ENCODE measurements around the gene SLC7A7. TPM values are rescaled to one million over a fixed set of nuclear protein-coding genes. Genes with fewer than 3 reads are reported as not detected.
A peak's percentile ranks its signal among the peaks of the same experiment; 100 is the strongest.

The SLC7A7 gene
- total and polyA plus RNA-seq, 2 of the 13 experiments (the other 11 are each of a cell fraction or from before 2014, with no cell fraction given): 0.13 to 0.63 TPM

DNA sequence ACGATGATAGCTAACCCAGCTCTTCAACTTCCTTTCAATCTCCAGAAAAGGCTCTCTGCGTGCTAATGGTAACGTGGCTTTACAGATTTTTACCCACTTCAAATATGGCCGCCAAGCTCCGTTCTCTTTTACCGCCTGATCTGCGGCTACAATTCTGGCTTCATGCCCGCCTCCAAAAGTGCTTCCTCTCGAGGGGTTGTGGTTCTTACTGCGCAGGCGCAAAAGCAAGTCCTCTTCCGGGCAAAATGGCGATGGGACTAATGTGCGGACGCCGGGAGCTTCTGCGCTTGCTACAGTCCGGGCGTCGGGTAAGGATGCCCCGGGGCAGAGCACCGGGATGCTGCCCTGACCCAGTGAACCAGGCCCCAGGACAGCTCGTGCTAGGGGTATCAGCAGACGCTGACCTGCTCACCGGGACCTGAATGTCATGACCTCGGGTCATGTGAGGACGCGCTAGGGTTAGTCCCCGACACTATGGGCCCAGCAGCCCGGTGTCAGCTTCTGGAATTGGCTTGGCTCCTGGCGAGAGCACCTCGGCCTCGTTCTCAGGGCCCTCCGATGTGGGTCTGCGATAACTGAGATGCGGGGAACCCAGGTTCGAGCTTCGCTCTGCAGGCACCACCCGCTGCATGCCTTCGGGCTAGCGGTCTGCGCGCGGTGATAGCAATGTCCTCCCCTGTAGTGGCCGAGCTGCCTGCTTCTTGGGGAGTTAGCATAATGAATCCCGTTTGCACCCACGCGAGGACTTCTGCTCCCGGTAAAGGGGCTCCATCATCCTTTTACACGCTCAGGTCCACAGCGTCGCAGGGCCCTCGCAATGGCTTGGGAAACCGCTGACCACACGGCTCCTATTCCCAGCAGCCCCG lies 48.5 kb downstream of the SLC7A7 start, which contains the start of gene OXA1L (continued):
- TF ChIP-seq, protein P1, sequence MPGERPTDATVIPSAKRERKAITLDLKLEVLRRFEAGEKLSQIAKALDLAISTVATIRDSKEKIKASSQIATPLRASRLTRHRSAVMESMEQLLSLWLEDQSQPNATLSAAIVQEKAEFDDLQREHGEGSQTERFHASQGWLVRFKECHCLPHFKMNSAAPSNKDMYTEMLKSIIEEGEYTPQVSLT (CRISPR knock-in tag; IDR thresholded peaks at IDR 0.05; ENCODE audit: borderline replicate concordance, low read depth): peak; percentile 40
- TF ChIP-seq GTF2F1 (IDR thresholded peaks at IDR 0.05; ENCODE audit: low read length): no peak
- TF ChIP-seq ARNT (IDR thresholded peaks at IDR 0.05): no peak
- TF ChIP-seq IRF2 (CRISPR knock-in tag; IDR thresholded peaks at IDR 0.05): peak; percentile 94; the same call in 1 of the 2 replicates
- TF ChIP-seq, protein P2, sequence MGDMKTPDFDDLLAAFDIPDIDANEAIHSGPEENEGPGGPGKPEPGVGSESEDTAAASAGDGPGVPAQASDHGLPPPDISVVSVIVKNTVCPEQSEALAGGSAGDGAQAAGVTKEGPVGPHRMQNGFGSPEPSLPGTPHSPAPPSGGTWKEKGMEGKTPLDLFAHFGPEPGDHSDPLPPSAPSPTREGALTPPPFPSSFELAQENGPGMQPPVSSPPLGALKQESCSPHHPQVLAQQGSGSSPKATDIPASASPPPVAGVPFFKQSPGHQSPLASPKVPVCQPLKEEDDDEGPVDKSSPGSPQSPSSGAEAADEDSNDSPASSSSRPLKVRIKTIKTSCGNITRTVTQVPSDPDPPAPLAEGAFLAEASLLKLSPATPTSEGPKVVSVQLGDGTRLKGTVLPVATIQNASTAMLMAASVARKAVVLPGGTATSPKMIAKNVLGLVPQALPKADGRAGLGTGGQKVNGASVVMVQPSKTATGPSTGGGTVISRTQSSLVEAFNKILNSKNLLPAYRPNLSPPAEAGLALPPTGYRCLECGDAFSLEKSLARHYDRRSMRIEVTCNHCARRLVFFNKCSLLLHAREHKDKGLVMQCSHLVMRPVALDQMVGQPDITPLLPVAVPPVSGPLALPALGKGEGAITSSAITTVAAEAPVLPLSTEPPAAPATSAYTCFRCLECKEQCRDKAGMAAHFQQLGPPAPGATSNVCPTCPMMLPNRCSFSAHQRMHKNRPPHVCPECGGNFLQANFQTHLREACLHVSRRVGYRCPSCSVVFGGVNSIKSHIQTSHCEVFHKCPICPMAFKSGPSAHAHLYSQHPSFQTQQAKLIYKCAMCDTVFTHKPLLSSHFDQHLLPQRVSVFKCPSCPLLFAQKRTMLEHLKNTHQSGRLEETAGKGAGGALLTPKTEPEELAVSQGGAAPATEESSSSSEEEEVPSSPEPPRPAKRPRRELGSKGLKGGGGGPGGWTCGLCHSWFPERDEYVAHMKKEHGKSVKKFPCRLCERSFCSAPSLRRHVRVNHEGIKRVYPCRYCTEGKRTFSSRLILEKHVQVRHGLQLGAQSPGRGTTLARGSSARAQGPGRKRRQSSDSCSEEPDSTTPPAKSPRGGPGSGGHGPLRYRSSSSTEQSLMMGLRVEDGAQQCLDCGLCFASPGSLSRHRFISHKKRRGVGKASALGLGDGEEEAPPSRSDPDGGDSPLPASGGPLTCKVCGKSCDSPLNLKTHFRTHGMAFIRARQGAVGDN (CRISPR knock-in tag; IDR thresholded peaks at IDR 0.05): peak; percentile 99
- peak; percentile 89; the same call in 1 of the 2 replicates for TF ChIP-seq ZNF546 (CRISPR knock-in tag; conservative IDR thresholded peaks at IDR 0.05)
- peak; percentile 98; the same call in 1 of the 2 replicates for TF ChIP-seq ZNF235 (CRISPR knock-in tag; IDR thresholded peaks at IDR 0.05; ENCODE audit: borderline replicate concordance)
- peak; percentile 83 for TF ChIP-seq ARNTL (CRISPR knock-in tag; IDR thresholded peaks at IDR 0.05)
- TF ChIP-seq ZBTB46 (CRISPR knock-in tag; IDR thresholded peaks at IDR 0.05; ENCODE audit: borderline replicate concordance): peak; percentile 90
- peak; percentile 57 for TF ChIP-seq USF2 (IDR thresholded peaks at IDR 0.05; ENCODE audit: low read depth, low read length)
- peak; percentile 84 for TF ChIP-seq USF2 (CRISPR knock-in tag; IDR thresholded peaks at IDR 0.05; ENCODE audit: borderline replicate concordance)
- TF ChIP-seq ZNF749 (CRISPR knock-in tag; IDR thresholded peaks at IDR 0.05; ENCODE audit: borderline replicate concordance): peak; percentile 97
- peak; percentile 93 for TF ChIP-seq ZNF264 (CRISPR knock-in tag; IDR thresholded peaks at IDR 0.05)
- TF ChIP-seq HMGXB4 (CRISPR knock-in tag; IDR thresholded peaks at IDR 0.05; ENCODE audit: borderline replicate concordance in 1 of 2, low read depth in 1 of 2): peak; percentile 96
- peak; percentile 96 for TF ChIP-seq GABPB1 (CRISPR knock-in tag; IDR thresholded peaks at IDR 0.05)
- TF ChIP-seq NFIC (IDR thresholded peaks at IDR 0.05; ENCODE audit: low read length): peak; percentile 83
- TF ChIP-seq ZMYM4 (CRISPR knock-in tag; IDR thresholded peaks at IDR 0.05): peak; percentile 99
- TF ChIP-seq REPIN1 (CRISPR knock-in tag; IDR thresholded peaks at IDR 0.05; ENCODE audit: borderline replicate concordance, low read depth): peak; percentile 94; the same call in 1 of the 2 replicates

Data from HepG2 (cell line).